PFSK-1 (cell line): ENCODE measurements around the gene LGALS7B.

Experiments
- FOXP2 ChIP-seq: optimal IDR thresholded peaks from 2 replicates; pipeline ENCODE3; 2011; ENCODE audit warnings: borderline replicate concordance, control low read depth, inconsistent platforms; ENCODE audit not compliant: insufficient read depth; ENCODE audit errors: extremely low read length, extremely low read depth
- POLR2AphosphoS5 ChIP-seq: IDR thresholded peaks from 2 replicates; pipeline ENCODE4 v1.6.1; 2012; ENCODE audit warnings: low read depth, mild to moderate bottlenecking, control low read depth, low read length, moderate library complexity
- REST ChIP-seq, 2 experiments: IDR thresholded peaks; 2 replicates each; pipeline versions ENCODE4 v1.6.1 to v1.8.0; 2011 to 2012; ENCODE audit warnings: low read depth in 2 of 2, low read length in 2 of 2, control low read depth in 1 of 2, inconsistent platforms in 1 of 2, mild to moderate bottlenecking in 1 of 2, moderate library complexity in 1 of 2; ENCODE audit not compliant: insufficient read depth in 1 of 2
- SIN3A ChIP-seq: IDR thresholded peaks from 2 replicates; pipeline ENCODE4 v1.6.1; 2012; ENCODE audit warnings: mild to moderate bottlenecking, low read length, moderate library complexity, borderline replicate concordance; ENCODE audit not compliant: insufficient read depth
- TAF1 ChIP-seq: IDR thresholded peaks from 2 replicates; pipeline ENCODE4 v1.6.1; 2012; ENCODE audit warnings: low read length, control low read depth, borderline replicate concordance; ENCODE audit not compliant: insufficient read depth

LGALS7B gene

GRCh38 chr19:38744874-38745273, 44.1 kb upstream of the LGALS7B start:
- TF ChIP-seq TAF1 (no peak), REST (IDR thresholded peaks at IDR 0.05; ENCODE audit: insufficient read depth in 1 of 2, low read depth in 2 of 2, low read length in 2 of 2) (no peak), POLR2AphosphoS5 (no peak), SIN3A (no peak), FOXP2 (no peak)

GRCh38 chr19:38745316-38745715, 43.7 kb upstream of the LGALS7B start:
- no peak for TF ChIP-seq SIN3A
- TF ChIP-seq FOXP2, result no peak
- TF ChIP-seq TAF1, result no peak
- no peak for TF ChIP-seq REST (IDR thresholded peaks at IDR 0.05; ENCODE audit: insufficient read depth in 1 of 2, low read depth in 2 of 2, low read length in 2 of 2)
- TF ChIP-seq POLR2AphosphoS5, result no peak

- TF ChIP-seq TAF1 (no peak), FOXP2 (no peak), REST (IDR thresholded peaks at IDR 0.05; ENCODE audit: insufficient read depth in 1 of 2, low read depth in 2 of 2, low read length in 2 of 2) (no peak), POLR2AphosphoS5 (no peak), SIN3A (no peak)
Measured at GRCh38 chr19:38759590-38760003, 29.4 kb upstream of the LGALS7B start.

DNA sequence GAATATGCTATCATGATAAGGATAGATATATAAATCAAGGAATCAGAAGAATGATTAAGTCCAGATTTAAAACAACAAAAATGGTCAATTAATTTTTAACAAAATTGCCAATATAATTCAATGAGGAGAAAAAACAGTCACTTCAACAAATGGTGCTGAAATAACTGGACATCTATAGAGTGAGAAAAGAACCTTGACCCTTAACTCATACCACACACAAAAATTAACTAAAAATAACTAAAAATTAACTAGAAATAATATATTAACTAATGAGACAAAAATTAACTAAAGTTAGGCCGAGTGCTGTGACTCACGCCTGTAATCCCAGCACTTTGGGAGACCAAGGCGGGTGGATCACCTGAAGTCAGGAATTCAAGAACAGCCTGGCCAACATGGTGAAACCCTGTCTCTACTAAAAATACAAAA, 25.2 kb upstream of the LGALS7B start:
- no peak for TF ChIP-seq SIN3A

DNA sequence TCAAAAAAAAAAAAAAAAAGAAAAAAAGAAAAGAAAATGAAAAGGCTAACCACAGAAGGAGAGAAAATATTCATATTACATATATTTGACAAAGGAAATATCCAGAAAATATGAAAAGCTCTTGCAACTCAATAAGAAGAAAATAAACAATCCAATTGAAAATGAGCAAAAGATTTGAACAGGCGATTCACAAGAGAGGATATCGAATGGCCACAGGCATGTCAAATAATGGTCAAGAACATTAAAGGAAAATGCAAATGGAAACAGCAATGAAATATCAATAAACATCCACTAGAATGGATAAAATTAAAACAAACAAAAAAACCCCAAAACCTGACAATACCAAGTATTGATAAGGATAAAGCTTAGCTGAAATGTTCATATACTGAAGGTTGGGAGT, 23.8 kb upstream of the LGALS7B start:
- TF ChIP-seq REST (IDR thresholded peaks at IDR 0.05; ENCODE audit: insufficient read depth in 1 of 2, low read depth in 2 of 2, low read length in 2 of 2), result no peak
- no peak for TF ChIP-seq FOXP2
- no peak for TF ChIP-seq POLR2AphosphoS5
- TF ChIP-seq SIN3A, result no peak
- TF ChIP-seq TAF1, result no peak
